ENCODE results near the gene LCN6. TPM values are rescaled to one million over a fixed set of nuclear protein-coding genes. Genes with fewer than 3 reads are reported as not detected.

The LCN6 gene
- total RNA-seq, 1 donor from 2014 or later, result 17.9 TPM

DNA sequence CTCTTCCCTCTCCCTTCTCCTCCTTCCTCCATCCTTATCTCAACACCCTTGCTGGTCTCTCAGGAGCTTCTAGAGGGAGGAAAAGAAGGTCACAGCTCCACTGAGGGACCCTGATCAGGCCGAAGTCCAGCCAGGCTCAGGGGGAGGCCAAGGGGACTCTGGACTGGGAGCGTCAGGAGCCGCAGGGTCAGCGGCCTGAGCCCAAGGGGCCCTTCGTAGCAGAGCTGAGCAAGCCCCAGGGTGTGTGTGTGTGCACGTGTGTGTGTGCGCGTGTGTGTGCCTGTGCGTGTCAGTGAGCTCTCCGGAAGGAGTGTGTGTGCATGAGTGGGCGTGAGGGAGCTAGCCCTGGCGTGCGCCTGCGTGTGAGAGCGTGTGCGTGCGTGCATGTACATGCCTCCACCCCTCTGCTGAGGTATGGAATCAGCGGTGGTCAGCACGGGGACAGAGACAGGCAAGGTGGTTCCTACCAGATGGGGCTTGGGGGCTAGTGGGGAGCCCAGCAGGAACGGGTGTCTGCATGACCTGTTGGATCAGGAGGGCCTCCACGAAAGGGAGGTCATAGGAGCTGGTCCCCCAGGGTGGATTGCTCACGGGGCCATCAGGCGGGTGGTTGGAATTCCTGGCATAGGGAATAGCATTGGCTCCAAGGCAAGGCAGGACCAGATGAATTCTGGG, 51.0 kb downstream of the LCN6 start:
- Histone ChIP-seq H3K4me1 (peaks cover 23% of the 10 kb centered on the region), H3K9me3 (no peaks in the 10 kb centered on the region), H3K27me3 (no peaks in the 10 kb centered on the region), H3K36me3 (no peaks in the 10 kb centered on the region), H3K27ac (no peak overlapping the region), H3K4me3 (no peak overlapping the region)
- TF ChIP-seq, protein P1, sequence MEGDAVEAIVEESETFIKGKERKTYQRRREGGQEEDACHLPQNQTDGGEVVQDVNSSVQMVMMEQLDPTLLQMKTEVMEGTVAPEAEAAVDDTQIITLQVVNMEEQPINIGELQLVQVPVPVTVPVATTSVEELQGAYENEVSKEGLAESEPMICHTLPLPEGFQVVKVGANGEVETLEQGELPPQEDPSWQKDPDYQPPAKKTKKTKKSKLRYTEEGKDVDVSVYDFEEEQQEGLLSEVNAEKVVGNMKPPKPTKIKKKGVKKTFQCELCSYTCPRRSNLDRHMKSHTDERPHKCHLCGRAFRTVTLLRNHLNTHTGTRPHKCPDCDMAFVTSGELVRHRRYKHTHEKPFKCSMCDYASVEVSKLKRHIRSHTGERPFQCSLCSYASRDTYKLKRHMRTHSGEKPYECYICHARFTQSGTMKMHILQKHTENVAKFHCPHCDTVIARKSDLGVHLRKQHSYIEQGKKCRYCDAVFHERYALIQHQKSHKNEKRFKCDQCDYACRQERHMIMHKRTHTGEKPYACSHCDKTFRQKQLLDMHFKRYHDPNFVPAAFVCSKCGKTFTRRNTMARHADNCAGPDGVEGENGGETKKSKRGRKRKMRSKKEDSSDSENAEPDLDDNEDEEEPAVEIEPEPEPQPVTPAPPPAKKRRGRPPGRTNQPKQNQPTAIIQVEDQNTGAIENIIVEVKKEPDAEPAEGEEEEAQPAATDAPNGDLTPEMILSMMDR (IDR thresholded peaks at IDR 0.05), result no peak
- TF ChIP-seq POLR2A (IDR thresholded peaks at IDR 0.05) (no peak), POLR2AphosphoS5 (IDR thresholded peaks at IDR 0.05; ENCODE audit: insufficient read depth in 1 of 2, low read depth in 1 of 2) (no peak)
- intact Hi-C loops (cut with DNase I), result no loop called here
- no peak for DNase-seq (ENCODE audit: extremely low spot score in 2 of 2)

DNA sequence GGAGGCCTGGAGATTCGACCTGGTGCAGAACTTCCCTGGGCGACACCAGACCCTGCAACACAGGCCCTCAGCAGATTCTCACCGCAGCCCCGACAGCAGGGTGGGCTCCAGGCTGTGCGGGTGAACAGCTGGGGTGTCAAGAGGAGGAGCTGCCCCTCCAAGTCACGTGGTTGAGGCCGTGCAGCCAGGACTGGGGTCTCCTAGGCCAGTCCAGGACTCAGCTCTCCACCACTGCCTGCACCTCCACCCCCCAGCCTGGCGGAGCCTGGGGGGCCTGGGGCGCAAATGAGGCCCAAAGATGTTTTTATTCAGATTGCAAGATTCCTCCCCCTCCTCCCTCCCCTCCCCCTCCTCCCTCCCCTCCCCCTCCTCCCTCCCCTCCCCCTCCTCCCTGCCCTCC, 51.8 kb downstream of the LCN6 start:
- H3K27me3 ChIP-seq, result no peaks in the 10 kb centered on the region
- DNase-seq (ENCODE audit: extremely low spot score in 2 of 2), result no peak
- no peak overlapping the region for H3K4me3 ChIP-seq
- TF ChIP-seq POLR2A (IDR thresholded peaks at IDR 0.05), result no peak
- TF ChIP-seq, protein P1 (IDR thresholded peaks at IDR 0.05), result no peak
- TF ChIP-seq POLR2AphosphoS5 (IDR thresholded peaks at IDR 0.05; ENCODE audit: insufficient read depth in 1 of 2, low read depth in 1 of 2), result no peak
- H3K36me3 ChIP-seq, result no peaks in the 10 kb centered on the region
- no peaks in the 10 kb centered on the region for H3K9me3 ChIP-seq
- no peak overlapping the region for H3K27ac ChIP-seq
- intact Hi-C loops (cut with DNase I), result no loop called here
- peaks cover 23% of the 10 kb centered on the region for H3K4me1 ChIP-seq

DNA sequence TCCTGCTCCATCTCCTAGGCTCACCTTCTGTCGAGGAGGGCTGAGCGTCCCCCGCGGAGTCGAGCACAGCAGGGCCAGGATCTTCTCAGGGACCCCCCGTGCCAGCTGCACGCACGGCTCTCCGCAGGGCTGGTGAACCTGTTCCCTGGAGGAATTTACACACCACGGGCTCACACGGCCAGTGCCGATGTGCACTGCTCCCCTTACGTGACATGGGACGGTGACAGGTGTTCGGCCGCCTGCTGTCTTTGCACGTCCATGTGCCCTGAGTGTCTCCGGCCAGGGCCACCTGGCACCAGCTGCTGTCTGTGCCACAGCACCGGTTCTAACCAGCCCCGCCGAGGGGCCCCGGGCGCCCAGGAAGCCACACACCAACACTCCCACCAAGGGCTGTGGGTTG, 52.4 kb downstream of the LCN6 start:
- intact Hi-C loops (cut with DNase I), result no loop called here
- no peaks in the 10 kb centered on the region for H3K9me3 ChIP-seq
- H3K4me3 ChIP-seq, result no peak overlapping the region
- no peak overlapping the region for H3K27ac ChIP-seq
- H3K27me3 ChIP-seq, result no peaks in the 10 kb centered on the region
- H3K4me1 ChIP-seq, result peaks cover 20% of the 10 kb centered on the region
- H3K36me3 ChIP-seq, result no peaks in the 10 kb centered on the region
- TF ChIP-seq POLR2AphosphoS5 (IDR thresholded peaks at IDR 0.05; ENCODE audit: insufficient read depth in 1 of 2, low read depth in 1 of 2) (no peak), POLR2A (IDR thresholded peaks at IDR 0.05) (no peak)
- TF ChIP-seq, protein P1 (IDR thresholded peaks at IDR 0.05), result no peak
- DNase-seq (ENCODE audit: extremely low spot score in 2 of 2), result no peak

DNA sequence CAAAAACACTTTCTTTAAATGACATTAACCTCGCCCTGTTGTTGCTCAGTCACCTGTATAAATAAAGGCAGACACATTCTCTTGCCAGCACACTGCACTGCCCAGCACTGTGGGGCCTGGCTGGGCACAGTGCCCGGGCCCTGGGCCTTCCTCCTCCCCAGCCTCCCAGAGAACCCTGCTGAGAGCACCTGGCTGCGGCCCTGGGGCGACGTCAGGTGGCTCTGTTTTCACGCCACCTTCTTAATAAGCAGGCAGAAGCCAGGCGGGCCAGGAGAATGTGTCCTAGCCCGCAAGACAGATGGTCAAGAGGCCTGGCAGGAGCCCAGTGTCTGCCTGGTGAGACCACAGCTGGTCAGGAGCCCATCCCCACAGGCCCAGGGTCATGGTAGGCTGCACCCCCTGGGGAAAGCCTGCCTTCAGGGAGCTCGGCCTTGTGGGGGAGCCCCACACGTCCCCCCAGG, 52.9 kb downstream of the LCN6 start:
- no peak overlapping the region for H3K27ac ChIP-seq
- no peak for DNase-seq (ENCODE audit: extremely low spot score in 2 of 2)
- no peak overlapping the region for H3K4me3 ChIP-seq
- peaks cover 16% of the 10 kb centered on the region for H3K4me1 ChIP-seq
- TF ChIP-seq POLR2AphosphoS5 (IDR thresholded peaks at IDR 0.05; ENCODE audit: insufficient read depth in 1 of 2, low read depth in 1 of 2) (no peak), POLR2A (IDR thresholded peaks at IDR 0.05) (no peak)
- TF ChIP-seq, protein P1 (IDR thresholded peaks at IDR 0.05), result no peak
- intact Hi-C loops (cut with DNase I), result no loop called here
- no peaks in the 10 kb centered on the region for H3K36me3 ChIP-seq
- H3K9me3 ChIP-seq, result no peaks in the 10 kb centered on the region
- no peaks in the 10 kb centered on the region for H3K27me3 ChIP-seq

DNA sequence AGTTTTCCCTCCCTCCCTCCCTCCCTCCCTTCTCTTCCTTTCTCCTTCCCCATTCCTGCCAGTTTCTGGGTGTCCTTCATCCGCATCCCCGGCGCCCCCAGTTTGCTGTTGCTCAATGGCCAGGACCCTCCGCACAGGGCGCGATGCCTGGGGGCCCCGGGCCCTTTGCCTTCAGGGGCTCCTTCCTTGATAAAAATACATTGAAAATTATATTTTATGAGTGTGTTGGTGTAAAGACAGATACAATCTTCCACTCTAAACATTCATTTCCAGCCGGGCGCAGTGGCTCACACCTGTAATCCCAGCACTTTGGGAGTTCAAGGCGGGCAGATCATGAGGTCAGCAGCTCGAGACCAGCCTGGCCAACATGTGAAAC, 53.5 kb downstream of the LCN6 start:
- H3K4me1 ChIP-seq, result peaks cover 16% of the 10 kb centered on the region
- intact Hi-C loops (cut with DNase I), result no loop called here

More for the DNA sequence above, 53.5 kb downstream of the LCN6 start:
- Histone ChIP-seq H3K4me3 (no peak overlapping the region), H3K9me3 (no peaks in the 10 kb centered on the region), H3K36me3 (no peaks in the 10 kb centered on the region), H3K27me3 (no peaks in the 10 kb centered on the region), H3K27ac (no peak overlapping the region)
- DNase-seq (ENCODE audit: extremely low spot score in 2 of 2), result no peak
- TF ChIP-seq POLR2A (IDR thresholded peaks at IDR 0.05) (no peak), POLR2AphosphoS5 (IDR thresholded peaks at IDR 0.05; ENCODE audit: insufficient read depth in 1 of 2, low read depth in 1 of 2) (no peak)
- TF ChIP-seq, protein P1 (IDR thresholded peaks at IDR 0.05), result no peak
